ENCODE data around the gene CAPG. TPM values are rescaled to one million over a fixed set of nuclear protein-coding genes. Genes with fewer than 3 reads are reported as not detected.

Gene CAPG
- total and polyA plus RNA-seq, 2 of the 4 experiments (the other 2 are of a cell fraction): 79.9 to 98.3 TPM

GRCh38 chr2:85357736-85358135, 52.4 kb downstream of the CAPG start:
- intact Hi-C loops (cut with micrococcal nuclease): no loop called here
- Histone ChIP-seq H3K4me2 (ENCODE audit: low read depth, low read length) (no peak overlapping the region), H3K23ac (ENCODE audit: low read depth, low read length) (no peak overlapping the region), H3K27me3 (ENCODE audit: control insufficient read depth, insufficient read depth, low read length) (no peaks in the 10 kb centered on the region), H3K79me1 (ENCODE audit: low read depth in 1 of 2, low read length in 2 of 2) (peaks cover 32 to 51% of the 10 kb centered on the region in 2 experiments), H3K56ac (ENCODE audit: extremely low read depth, insufficient read depth, low read length) (no peak overlapping the region), H3K9me3 (ENCODE audit: control insufficient read depth, insufficient read depth, low read length) (no peaks in the 10 kb centered on the region), H2BK120ac (ENCODE audit: low read depth, low read length) (no peak overlapping the region), H2AFZ (replicated peaks; ENCODE audit: low read length, poor library complexity) (no peak overlapping the region), H3K9ac (ENCODE audit: low read depth, low read length) (no peak overlapping the region), H2BK5ac (ENCODE audit: low read depth, low read length, poor library complexity, severe bottlenecking) (no peak overlapping the region), H4K5ac (ENCODE audit: low read depth, low read length) (no peak overlapping the region), H4K91ac (ENCODE audit: insufficient read depth, low read depth, low read length) (no peak overlapping the region), H3K27ac (ENCODE audit: insufficient read depth, low read length) (no peak overlapping the region), H2AK5ac (ENCODE audit: low read depth, low read length) (no peak overlapping the region), H3K4ac (ENCODE audit: low read depth, low read length) (no peak overlapping the region), H2BK15ac (ENCODE audit: low read depth, low read length) (no peak overlapping the region), H3K36me3 (ENCODE audit: control insufficient read depth, insufficient read depth, low read length) (peaks cover 18% of the 10 kb centered on the region), H3K14ac (replicated peaks; ENCODE audit: low read depth, low read length) (no peak overlapping the region), H4K20me1 (ENCODE audit: insufficient read depth, low read length) (no peaks in the 10 kb centered on the region), H3K9me1 (ENCODE audit: insufficient read depth, low read length) (peaks cover 16% of the 10 kb centered on the region), H2AK9ac (replicated peaks; ENCODE audit: low read depth, low read length, poor library complexity) (no peak overlapping the region), H3K4me1 (ENCODE audit: control insufficient read depth, insufficient read depth, low read length) (peaks cover 6% of the 10 kb centered on the region), H3K18ac (ENCODE audit: low read depth, low read length) (no peak overlapping the region), H2BK20ac (ENCODE audit: low read depth, low read length) (no peak overlapping the region), H4K8ac (ENCODE audit: low read depth in 2 of 2, low read length in 2 of 2) (no peak overlapping the region), H3K4me3 (ENCODE audit: insufficient read depth, low read depth, low read length) (no peak overlapping the region)
- DNase-seq: no peak
- dilution Hi-C loops (cut with HindIII; ENCODE audit: low sequenced_read_pairs, unreplicated experiment): no loop called here
- TF ChIP-seq NFE2L2 (IDR thresholded peaks at IDR 0.05; ENCODE audit: low read depth, low read length) (no peak), CEBPB (IDR thresholded peaks at IDR 0.05; ENCODE audit: low read depth, low read length) (no peak), MXI1 (IDR thresholded peaks at IDR 0.05; ENCODE audit: borderline replicate concordance, low read depth, low read length) (no peak), RCOR1 (IDR thresholded peaks at IDR 0.05; ENCODE audit: insufficient replicate concordance, low read length) (no peak), RFX5 (IDR thresholded peaks at IDR 0.05; ENCODE audit: low read depth, low read length) (no peak), RAD21 (IDR thresholded peaks at IDR 0.05; ENCODE audit: low read length) (no peak), BHLHE40 (IDR thresholded peaks at IDR 0.05; ENCODE audit: low read depth, low read length) (no peak), POLR2A (IDR thresholded peaks at IDR 0.05; ENCODE audit: low read depth, low read length) (no peak)
- TF ChIP-seq, protein P1, sequence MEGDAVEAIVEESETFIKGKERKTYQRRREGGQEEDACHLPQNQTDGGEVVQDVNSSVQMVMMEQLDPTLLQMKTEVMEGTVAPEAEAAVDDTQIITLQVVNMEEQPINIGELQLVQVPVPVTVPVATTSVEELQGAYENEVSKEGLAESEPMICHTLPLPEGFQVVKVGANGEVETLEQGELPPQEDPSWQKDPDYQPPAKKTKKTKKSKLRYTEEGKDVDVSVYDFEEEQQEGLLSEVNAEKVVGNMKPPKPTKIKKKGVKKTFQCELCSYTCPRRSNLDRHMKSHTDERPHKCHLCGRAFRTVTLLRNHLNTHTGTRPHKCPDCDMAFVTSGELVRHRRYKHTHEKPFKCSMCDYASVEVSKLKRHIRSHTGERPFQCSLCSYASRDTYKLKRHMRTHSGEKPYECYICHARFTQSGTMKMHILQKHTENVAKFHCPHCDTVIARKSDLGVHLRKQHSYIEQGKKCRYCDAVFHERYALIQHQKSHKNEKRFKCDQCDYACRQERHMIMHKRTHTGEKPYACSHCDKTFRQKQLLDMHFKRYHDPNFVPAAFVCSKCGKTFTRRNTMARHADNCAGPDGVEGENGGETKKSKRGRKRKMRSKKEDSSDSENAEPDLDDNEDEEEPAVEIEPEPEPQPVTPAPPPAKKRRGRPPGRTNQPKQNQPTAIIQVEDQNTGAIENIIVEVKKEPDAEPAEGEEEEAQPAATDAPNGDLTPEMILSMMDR (conservative IDR thresholded peaks at IDR 0.05; ENCODE audit: low read depth, low read length): no peak
- ATAC-seq (ENCODE audit: low read depth): no peak
- CTCF ChIA-PET: no interaction called here
- in situ Hi-C loops (cut with MboI; ENCODE audit: low sequenced_read_pairs): no loop called here
- POLR2A ChIA-PET (ENCODE audit: unreplicated experiment): no interaction called here
- no TSS peak for BruUV-seq (replicated peaks)
- WGBS, 2 experiments (ENCODE audit: extremely low coverage in 2 of 2, insufficient read length in 1 of 2): no CpG with 5 or more reads among the region's 3 CpGs

All from IMR-90 (cell line).